Prostate gland (tissue), 2 donors: ENCODE results near the gene MRPL23. TPM values are rescaled to one million over a fixed set of nuclear protein-coding genes. Genes with fewer than 3 reads are reported as not detected.

Source experiments
- DNase-seq: peaks from one replicate; pipeline ENCODE4 v3.0.0-alpha.2; 2019; ENCODE audit warnings: low spot score
- H3K27ac ChIP-seq, 2 donors: fragments of 200-600 bp; sonication (generic); 2 replicates each; pipeline ENCODE4 v1.5.1; 2017 to 2019
- H3K27me3 ChIP-seq: fragments of 200-600 bp; sonication (generic); replicated peaks from 2 replicates; pipeline ENCODE4 v1.5.1; 2019; ENCODE audit not compliant: insufficient read depth
- H3K36me3 ChIP-seq, 2 donors: fragments of 200-600 bp; sonication (generic); 1 replicate in 1 of 2; 2 replicates in 1 of 2; pipeline versions ENCODE4 v1.5.1 to v1.8.1; 2017 to 2019
- H3K4me1 ChIP-seq: fragments of 200-600 bp; sonication (generic); replicated peaks from 2 replicates; pipeline ENCODE4 v1.5.1; 2019
- H3K4me3 ChIP-seq, 2 donors: fragments of 200-600 bp; sonication (generic); 2 replicates each; pipeline ENCODE4 v1.5.1; 2017 to 2019
- H3K9me3 ChIP-seq: fragments of 200-600 bp; sonication (generic); 2 replicates; pipeline ENCODE4 v1.5.1; 2017
- POLR2A ChIP-seq: fragments of 450-650 bp; IDR thresholded peaks from one replicate; pipeline ENCODE4 v1.6.1; 2016; ENCODE audit warnings: antibody characterized with exemption, mild to moderate bottlenecking
- POLR2AphosphoS5 ChIP-seq: sonication (generic); formaldehyde crosslinking; IDR thresholded peaks from one replicate; pipeline ENCODE4 v1.6.1; 2017; ENCODE audit warnings: antibody characterized with exemption
- WGBS: methylation state at CpG from one replicate; pipeline ENCODE4 v1.1.5; 2018; 5-methylcytosine and 5-hydroxymethylcytosine counted together
- intact Hi-C: fragments of 100-400 bp; cut with DNase I; formaldehyde crosslinking; loops from one replicate; pipeline ENCODE4 v1.14.2; 2022
- total RNA-seq, 2 donors: library from RNA; depleted of rRNA; stranded (reverse); fragments of >200 nt; gene quantifications; one replicate each; pipeline ENCODE4 v1.1.0, GENCODE V29; 2016
- TF ChIP-seq, protein P1 (sequence below), 4 experiments: fragments of 200-600 bp in 2 of 4; fragments of 450-650 bp in 2 of 4; sonication (generic) in 2 of 4; IDR thresholded peaks; 1 replicate in 3 of 4; 2 replicates in 1 of 4; pipeline ENCODE4 v1.5.1; 2016 to 2019; ENCODE audit warnings: antibody characterized with exemption in 4 of 4, mild to moderate bottlenecking in 2 of 4, moderate library complexity in 2 of 4

Gene MRPL23
- total RNA-seq, 2 donors from 2014 or later: 155 to 162 TPM

DNA sequence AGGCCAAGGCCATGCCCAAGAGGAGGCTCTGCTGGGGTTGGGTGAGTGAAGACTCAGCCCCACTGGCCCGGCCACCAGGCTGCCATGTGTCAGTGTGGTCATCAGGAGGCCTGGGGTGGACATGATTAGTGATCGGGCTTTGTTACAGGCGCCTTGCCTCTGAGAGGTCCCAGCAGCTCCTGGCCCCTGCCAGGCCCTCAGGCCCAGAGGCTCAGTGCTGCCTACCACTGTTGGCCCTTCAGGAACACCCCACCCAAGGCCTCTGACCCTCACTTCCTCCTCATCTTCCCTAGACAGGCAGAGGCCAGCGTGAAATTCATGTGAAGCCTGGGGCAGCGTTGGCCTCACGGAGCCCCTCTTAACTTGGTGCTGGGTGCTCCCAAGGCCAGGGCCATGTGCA lies 2.2 kb downstream of the MRPL23 start:
- DNase-seq: no peak
- WGBS: no CpG with 5 or more reads among the region's 6 CpGs
- intact Hi-C loops: no loop called here

DNA sequence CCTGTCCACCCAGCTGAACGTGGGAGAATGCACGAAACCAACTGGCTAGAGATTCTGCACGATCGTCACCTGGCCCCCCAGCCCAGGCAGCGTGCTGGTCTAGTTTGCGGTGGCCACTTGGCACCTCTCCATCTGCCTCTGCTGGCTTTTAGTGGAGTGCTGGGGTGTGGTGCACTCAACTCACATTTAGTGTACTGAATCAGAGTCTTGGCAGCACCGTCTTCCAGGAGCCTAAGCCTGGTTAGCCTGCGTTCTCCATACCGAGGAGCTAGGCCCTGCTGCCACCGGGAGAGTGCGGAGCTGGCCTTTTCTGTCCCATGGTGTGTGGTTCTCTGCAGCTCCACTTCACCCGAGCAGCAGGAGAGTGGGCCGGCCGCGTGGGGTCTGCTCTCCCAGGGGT lies 2.8 kb downstream of the MRPL23 start:
- H3K9me3 ChIP-seq: no peaks in the 10 kb centered on the region
- intact Hi-C loops: no loop called here
- H3K4me1 ChIP-seq: no peaks in the 10 kb centered on the region
- WGBS: no CpG with 5 or more reads among the region's 15 CpGs
- TF ChIP-seq POLR2A: no peak
- TF ChIP-seq, protein P1, sequence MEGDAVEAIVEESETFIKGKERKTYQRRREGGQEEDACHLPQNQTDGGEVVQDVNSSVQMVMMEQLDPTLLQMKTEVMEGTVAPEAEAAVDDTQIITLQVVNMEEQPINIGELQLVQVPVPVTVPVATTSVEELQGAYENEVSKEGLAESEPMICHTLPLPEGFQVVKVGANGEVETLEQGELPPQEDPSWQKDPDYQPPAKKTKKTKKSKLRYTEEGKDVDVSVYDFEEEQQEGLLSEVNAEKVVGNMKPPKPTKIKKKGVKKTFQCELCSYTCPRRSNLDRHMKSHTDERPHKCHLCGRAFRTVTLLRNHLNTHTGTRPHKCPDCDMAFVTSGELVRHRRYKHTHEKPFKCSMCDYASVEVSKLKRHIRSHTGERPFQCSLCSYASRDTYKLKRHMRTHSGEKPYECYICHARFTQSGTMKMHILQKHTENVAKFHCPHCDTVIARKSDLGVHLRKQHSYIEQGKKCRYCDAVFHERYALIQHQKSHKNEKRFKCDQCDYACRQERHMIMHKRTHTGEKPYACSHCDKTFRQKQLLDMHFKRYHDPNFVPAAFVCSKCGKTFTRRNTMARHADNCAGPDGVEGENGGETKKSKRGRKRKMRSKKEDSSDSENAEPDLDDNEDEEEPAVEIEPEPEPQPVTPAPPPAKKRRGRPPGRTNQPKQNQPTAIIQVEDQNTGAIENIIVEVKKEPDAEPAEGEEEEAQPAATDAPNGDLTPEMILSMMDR (IDR thresholded peaks at IDR 0.05): no peak
- no peak for TF ChIP-seq POLR2AphosphoS5
- H3K36me3 ChIP-seq: no peaks in the 10 kb centered on the region
- DNase-seq: no peak
- no peak overlapping the region for H3K27ac ChIP-seq
- no peaks in the 10 kb centered on the region for H3K27me3 ChIP-seq
- H3K4me3 ChIP-seq: no peak overlapping the region

More for the DNA sequence above, 2.2 kb downstream of the MRPL23 start:
- H3K27ac ChIP-seq: no peak overlapping the region
- TF ChIP-seq, protein P1 (IDR thresholded peaks at IDR 0.05): no peak
- TF ChIP-seq POLR2AphosphoS5: no peak
- H3K36me3 ChIP-seq: no peaks in the 10 kb centered on the region
- H3K9me3 ChIP-seq: no peaks in the 10 kb centered on the region
- H3K27me3 ChIP-seq: no peaks in the 10 kb centered on the region
- no peaks in the 10 kb centered on the region for H3K4me1 ChIP-seq
- no peak overlapping the region for H3K4me3 ChIP-seq

DNA sequence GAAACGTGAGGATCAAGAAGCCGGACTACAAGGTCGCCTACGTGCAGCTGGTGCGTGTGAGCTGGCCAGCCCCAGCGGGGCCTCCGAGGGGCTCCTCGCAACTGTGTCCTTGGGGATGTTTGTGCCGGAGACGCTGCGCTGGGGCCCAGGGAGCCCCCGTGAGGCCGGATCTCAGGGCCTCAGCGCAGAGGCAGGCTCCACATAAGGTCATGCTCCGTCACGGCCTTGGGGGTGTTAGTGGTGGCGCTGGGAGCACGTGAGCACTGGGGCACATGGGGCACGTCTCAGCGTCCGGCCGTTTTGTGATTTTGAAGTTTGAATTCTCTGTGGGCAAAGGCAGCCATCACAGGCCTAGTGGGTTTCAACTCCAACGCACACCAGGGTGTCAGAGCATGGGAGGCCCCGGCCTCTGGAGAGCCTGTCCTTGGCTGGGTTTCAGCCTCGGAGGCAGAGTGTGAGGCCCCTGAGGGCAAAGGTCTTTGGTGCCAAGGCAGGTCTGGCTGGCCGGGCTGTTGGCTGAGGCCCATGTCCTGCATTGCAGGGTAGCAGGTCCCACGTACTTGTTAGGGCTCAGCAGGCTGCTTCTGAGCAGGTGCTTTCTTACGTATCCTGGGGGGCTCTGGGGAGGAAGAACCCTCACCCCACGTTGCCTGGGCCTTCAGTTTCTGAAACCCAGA lies 5.8 kb downstream of the MRPL23 start:
- Histone ChIP-seq H3K4me1 (no peaks in the 10 kb centered on the region), H3K27ac (no peak overlapping the region), H3K4me3 (no peak overlapping the region), H3K36me3 (no peaks in the 10 kb centered on the region), H3K9me3 (no peaks in the 10 kb centered on the region), H3K27me3 (no peaks in the 10 kb centered on the region)
- no CpG with 5 or more reads among the region's 29 CpGs for whole genome bisulfite sequencing
- intact Hi-C loops: no loop called here
- no peak for DNase-seq
- TF ChIP-seq POLR2A (no peak), POLR2AphosphoS5 (no peak)
- TF ChIP-seq, protein P1 (IDR thresholded peaks at IDR 0.05): no peak

DNA sequence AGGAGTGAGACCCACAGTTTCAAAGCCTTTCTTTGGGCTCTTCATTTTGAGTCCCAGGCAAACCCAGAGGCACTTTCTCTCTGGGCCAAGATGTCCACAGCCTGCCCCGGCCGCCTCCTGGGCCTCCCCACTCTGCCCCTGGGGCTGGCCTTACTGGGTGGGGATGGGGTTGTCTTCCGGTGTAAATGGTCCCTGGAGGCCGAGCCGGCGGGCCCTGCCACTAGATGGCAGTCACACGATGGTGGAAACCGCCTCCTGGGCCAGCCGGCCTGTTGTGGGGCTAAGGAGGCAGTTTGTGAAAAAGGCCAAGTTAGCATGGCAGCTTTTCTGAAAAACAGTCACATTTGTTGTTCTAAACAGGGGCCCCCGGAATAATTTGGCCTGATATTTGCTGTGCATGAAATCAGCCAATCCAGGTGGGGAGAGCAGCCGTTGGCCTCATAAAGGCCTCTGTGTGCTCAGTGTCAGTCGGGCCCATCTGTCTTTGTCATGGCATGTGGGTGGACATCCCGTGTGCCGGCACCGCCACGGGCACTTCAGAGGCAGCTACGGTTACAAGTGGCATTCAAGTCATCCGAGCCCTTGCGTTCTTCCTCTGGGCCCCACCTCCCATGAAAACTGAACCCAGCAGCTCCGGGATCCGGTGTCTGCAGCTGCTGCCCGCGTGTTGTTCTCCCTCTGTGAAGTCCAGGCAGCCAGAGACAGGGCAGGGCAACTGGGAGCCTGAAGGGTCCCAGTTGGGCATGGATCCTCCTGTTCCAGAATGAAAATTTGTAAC lies 6.5 kb downstream of the MRPL23 start:
- peak; percentile 3 for DNase-seq
- TF ChIP-seq POLR2A (no peak), POLR2AphosphoS5 (no peak)
- TF ChIP-seq, protein P1 (IDR thresholded peaks at IDR 0.05): peak in 1 of 4 experiments; percentile 8
- 20% methylated on average over 2 of the region's 23 CpGs for WGBS

More for the DNA sequence above, 6.5 kb downstream of the MRPL23 start:
- Histone ChIP-seq H3K36me3 (no peaks in the 10 kb centered on the region), H3K27me3 (no peaks in the 10 kb centered on the region), H3K27ac (no peak overlapping the region), H3K9me3 (no peaks in the 10 kb centered on the region), H3K4me1 (no peaks in the 10 kb centered on the region), H3K4me3 (no peak overlapping the region)
- intact Hi-C loops: no loop called here
